Esophagus squamous epithelium (tissue), 4 donors: ENCODE data around the gene MYO1D.

Source experiments
- CTCF ChIP-seq, 6 experiments: fragments of 450-650 bp in 4 of 6; fragments of 200-600 bp in 2 of 6; sonication (generic) in 2 of 6; IDR thresholded peaks; one replicate each; pipeline ENCODE4 v1.5.1; 2016 to 2019; ENCODE audit warnings: antibody characterized with exemption in 6 of 6, mild to moderate bottlenecking in 4 of 6, moderate library complexity in 4 of 6
- POLR2A ChIP-seq, 4 donors: fragments of 450-650 bp; IDR thresholded peaks; one replicate each; pipeline ENCODE4 v1.6.1; 2017; ENCODE audit warnings: antibody characterized with exemption in 4 of 4, mild to moderate bottlenecking in 4 of 4, moderate library complexity in 3 of 4

- TF ChIP-seq CTCF (IDR thresholded peaks at IDR 0.05) (no peak), POLR2A (IDR thresholded peaks at IDR 0.05) (no peak)
Observed at GRCh38 chr17:32565401-32565800, 311.5 kb downstream of the MYO1D start.
